Thyroid gland (tissue), 4 donors: ENCODE measurements around the gene HYAL2. TPM values are rescaled to one million over a fixed set of nuclear protein-coding genes. Genes with fewer than 3 reads are reported as not detected.

ENCODE experiments used
- DNase-seq, 2 donors: peaks; one replicate each; pipeline ENCODE4 v3.0.0-alpha.2; 2019
- H3K27ac ChIP-seq, 3 donors: fragments of 200-600 bp; sonication (generic); 1 replicate in 2 of 3; 2 replicates in 1 of 3; pipeline ENCODE4 v1.5.1; 2016 to 2019; ENCODE audit warnings: mild to moderate bottlenecking in 1 of 3, moderate library complexity in 1 of 3
- H3K27me3 ChIP-seq: fragments of 200-600 bp; sonication (generic); one replicate; pipeline ENCODE4 v1.5.1; 2019
- H3K36me3 ChIP-seq, 2 donors: fragments of 200-600 bp; sonication (generic); one replicate each; pipeline ENCODE4 v1.5.1; 2016 to 2019
- H3K4me1 ChIP-seq, 2 donors: fragments of 200-600 bp; sonication (generic); one replicate each; pipeline ENCODE4 v1.5.1; 2017 to 2019
- H3K4me3 ChIP-seq, 3 donors: fragments of 200-600 bp; sonication (generic); replicated peaks in 1 of 3; 1 replicate in 2 of 3; 2 replicates in 1 of 3; pipeline ENCODE4 v1.5.1; 2016; ENCODE audit warnings: mild to moderate bottlenecking in 1 of 3
- H3K9me3 ChIP-seq: fragments of 200-600 bp; sonication (generic); one replicate; pipeline ENCODE4 v1.5.1; 2017
- POLR2A ChIP-seq, 2 donors: fragments of 450-650 bp; IDR thresholded peaks; one replicate each; pipeline ENCODE4 v1.6.1; 2017; ENCODE audit warnings: antibody characterized with exemption in 2 of 2, mild to moderate bottlenecking in 2 of 2, moderate library complexity in 1 of 2
- WGBS, 2 donors: methylation state at CpG; one replicate each; pipeline ENCODE4 v1.1.5; 2017; 5-methylcytosine and 5-hydroxymethylcytosine counted together
- intact Hi-C: fragments of 100-400 bp; cut with DNase I; formaldehyde crosslinking; loops from one replicate; pipeline ENCODE4 v1.15.1; 2023
- total RNA-seq, 4 donors: library from RNA; depleted of rRNA; stranded (reverse); fragments of >200 nt; gene quantifications; one replicate each; pipeline ENCODE4 v1.2.3, GENCODE V29; 2016
- TF ChIP-seq, protein P1 (sequence below), 6 experiments: fragments of 200-600 bp in 3 of 6; fragments of 450-650 bp in 3 of 6; sonication (generic) in 3 of 6; IDR thresholded peaks; one replicate each; pipeline ENCODE4 v1.5.1; 2016 to 2019; ENCODE audit warnings: antibody characterized with exemption in 6 of 6, mild to moderate bottlenecking in 2 of 6, inconsistent platforms in 1 of 6, moderate library complexity in 1 of 6

Gene HYAL2
- total RNA-seq, 4 donors from 2014 or later, result 133 to 206 (median 158) TPM

DNA sequence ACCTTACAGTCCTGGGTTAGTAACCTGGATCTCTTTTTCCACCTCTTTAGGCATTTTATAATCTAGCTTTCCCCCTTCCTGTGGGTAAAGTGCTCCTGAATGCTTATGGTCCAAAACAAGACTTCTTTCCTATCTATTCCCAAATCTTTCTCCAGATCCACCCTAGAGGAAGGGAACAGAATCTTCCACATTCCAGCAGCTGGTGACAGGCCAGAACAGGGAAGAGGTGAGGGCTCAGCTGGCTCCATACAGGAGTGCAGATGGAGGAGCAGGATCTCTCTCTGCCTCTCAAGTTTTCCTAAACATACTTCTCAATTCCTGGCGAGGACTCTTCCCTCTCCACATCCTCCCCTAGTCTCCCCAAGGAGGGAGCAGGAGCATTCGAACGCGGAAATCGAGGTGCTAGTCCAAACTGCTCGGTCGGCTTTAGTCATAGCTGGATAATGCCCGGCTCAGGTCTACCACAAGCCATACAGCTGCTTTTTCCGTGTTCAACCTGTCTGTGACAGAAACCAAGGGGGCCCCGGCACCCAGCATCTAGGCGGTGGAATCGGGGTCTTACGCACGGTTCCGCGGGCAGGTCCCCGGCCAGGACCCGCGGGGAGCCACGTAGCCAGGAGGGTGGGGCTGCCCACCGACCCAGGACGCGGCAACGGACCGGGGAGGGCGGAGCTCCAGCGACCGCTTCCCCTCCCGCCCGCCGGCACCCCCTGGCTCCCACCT, 14.1 kb upstream of the HYAL2 start:
- peaks cover 36 to 62% of the 10 kb centered on the region in 2 donors for H3K4me1 ChIP-seq
- intact Hi-C loops, result no loop called here
- 0 to 3% methylated on average over 8 to 9 of the region's 31 CpGs for WGBS, 2 donors

DNA sequence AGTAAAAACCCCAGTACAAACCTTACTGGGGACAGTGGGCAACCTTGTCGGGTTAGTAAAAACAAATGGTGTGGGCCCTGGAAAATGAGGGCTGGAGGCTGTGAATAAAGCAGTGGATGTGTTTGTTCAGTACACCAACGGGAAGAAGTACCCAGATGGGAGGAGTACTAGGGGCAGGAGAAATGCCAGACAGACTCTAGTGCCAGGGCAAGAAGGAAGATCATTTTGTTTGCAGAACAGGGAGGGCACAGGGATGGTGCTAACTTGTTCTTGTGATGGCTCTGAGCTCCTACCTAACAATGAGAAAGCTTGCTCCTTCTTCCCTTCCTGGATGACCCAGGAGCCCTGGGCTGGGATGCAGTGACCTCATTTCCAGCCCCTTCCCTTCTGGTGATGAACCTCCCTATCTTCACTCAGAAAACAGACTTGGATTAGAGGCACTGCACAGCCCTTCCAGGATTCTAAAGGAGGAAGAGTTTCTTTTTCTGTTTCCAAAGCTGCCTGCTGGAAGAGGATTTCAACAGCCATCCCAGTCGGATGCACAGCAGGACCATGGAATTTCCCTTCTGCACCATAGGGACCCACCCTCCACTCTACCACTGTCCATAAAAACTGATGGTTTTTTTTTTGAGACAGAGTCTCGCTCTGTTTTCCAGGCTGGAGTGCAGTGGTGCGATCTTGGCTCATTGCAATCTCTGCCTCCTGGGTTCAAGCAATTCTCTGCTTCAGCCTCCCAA, 12.0 kb upstream of the HYAL2 start:
- H3K4me1 ChIP-seq, result peaks cover 36 to 57% of the 10 kb centered on the region in 2 donors

More for the DNA sequence above, 14.1 kb upstream of the HYAL2 start:
- Histone ChIP-seq H3K27ac (peak overlapping the region; percentile 83 to 96 (median 91)), H3K4me3 (peak overlapping the region; percentile 49 to 79 (median 78)), H3K9me3 (no peaks in the 10 kb centered on the region), H3K27me3 (no peaks in the 10 kb centered on the region), H3K36me3 (peaks cover 2 to 3% of the 10 kb centered on the region in 2 donors)
- DNase-seq, result no peak
- TF ChIP-seq, protein P1, sequence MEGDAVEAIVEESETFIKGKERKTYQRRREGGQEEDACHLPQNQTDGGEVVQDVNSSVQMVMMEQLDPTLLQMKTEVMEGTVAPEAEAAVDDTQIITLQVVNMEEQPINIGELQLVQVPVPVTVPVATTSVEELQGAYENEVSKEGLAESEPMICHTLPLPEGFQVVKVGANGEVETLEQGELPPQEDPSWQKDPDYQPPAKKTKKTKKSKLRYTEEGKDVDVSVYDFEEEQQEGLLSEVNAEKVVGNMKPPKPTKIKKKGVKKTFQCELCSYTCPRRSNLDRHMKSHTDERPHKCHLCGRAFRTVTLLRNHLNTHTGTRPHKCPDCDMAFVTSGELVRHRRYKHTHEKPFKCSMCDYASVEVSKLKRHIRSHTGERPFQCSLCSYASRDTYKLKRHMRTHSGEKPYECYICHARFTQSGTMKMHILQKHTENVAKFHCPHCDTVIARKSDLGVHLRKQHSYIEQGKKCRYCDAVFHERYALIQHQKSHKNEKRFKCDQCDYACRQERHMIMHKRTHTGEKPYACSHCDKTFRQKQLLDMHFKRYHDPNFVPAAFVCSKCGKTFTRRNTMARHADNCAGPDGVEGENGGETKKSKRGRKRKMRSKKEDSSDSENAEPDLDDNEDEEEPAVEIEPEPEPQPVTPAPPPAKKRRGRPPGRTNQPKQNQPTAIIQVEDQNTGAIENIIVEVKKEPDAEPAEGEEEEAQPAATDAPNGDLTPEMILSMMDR (IDR thresholded peaks at IDR 0.05), result peak in 1 of 6 experiments; percentile 12
- TF ChIP-seq POLR2A (IDR thresholded peaks at IDR 0.05), result no peak

DNA sequence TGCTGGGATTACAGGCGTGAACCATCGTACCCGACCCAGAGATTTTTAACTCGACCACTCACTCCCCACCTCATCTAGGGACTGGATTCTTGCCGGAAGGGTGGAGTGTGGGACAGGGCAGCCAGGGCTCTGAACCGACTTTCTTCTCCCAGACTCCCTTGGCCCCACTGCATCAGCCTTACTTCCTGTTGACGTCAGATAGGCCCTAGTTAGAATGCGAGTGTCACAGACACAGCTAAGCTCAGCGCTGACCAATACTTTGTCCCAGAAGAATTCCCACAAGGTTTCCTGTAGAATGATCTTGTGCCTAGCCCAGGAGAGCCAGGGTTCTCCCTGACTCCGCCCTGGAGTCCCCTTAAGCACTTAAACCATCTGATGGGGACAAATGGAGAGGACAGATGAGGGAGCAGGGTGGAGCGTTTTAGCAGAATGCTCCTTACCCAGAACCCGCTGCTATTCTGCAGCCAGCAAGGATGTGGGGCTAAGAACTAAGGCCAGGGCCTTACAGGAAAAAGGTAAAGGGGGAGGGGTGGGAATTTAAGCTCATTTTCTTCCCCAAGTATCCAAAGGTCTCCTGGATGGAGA, 11.3 kb upstream of the HYAL2 start:
- Histone ChIP-seq H3K9me3 (no peaks in the 10 kb centered on the region), H3K27me3 (no peaks in the 10 kb centered on the region), H3K4me3 (no peak overlapping the region), H3K36me3 (peaks cover 25 to 28% of the 10 kb centered on the region in 2 donors), H3K27ac (peak overlapping the region; percentile 83 to 96 (median 91)), H3K4me1 (peaks cover 36 to 54% of the 10 kb centered on the region in 2 donors)
- TF ChIP-seq POLR2A (IDR thresholded peaks at IDR 0.05), result no peak
- TF ChIP-seq, protein P1 (IDR thresholded peaks at IDR 0.05), result no peak
- intact Hi-C loops, result no loop called here
- no peak for DNase-seq
- WGBS, 2 donors, result 79 to 83% methylated on average over 10 to 11 of the region's 12 CpGs

More for the DNA sequence above, 12.0 kb upstream of the HYAL2 start:
- no peak for DNase-seq
- Histone ChIP-seq H3K9me3 (no peaks in the 10 kb centered on the region), H3K27ac (peak overlapping the region; percentile 83 to 96 (median 91)), H3K27me3 (no peaks in the 10 kb centered on the region), H3K4me3 (no peak overlapping the region), H3K36me3 (peaks cover 24% of the 10 kb centered on the region in 2 donors)
- TF ChIP-seq POLR2A (IDR thresholded peaks at IDR 0.05), result no peak
- TF ChIP-seq, protein P1 (IDR thresholded peaks at IDR 0.05), result no peak
- WGBS, 2 donors, result 54 to 60% methylated on average over 5 of the region's 5 CpGs
- intact Hi-C loops, result no loop called here

DNA sequence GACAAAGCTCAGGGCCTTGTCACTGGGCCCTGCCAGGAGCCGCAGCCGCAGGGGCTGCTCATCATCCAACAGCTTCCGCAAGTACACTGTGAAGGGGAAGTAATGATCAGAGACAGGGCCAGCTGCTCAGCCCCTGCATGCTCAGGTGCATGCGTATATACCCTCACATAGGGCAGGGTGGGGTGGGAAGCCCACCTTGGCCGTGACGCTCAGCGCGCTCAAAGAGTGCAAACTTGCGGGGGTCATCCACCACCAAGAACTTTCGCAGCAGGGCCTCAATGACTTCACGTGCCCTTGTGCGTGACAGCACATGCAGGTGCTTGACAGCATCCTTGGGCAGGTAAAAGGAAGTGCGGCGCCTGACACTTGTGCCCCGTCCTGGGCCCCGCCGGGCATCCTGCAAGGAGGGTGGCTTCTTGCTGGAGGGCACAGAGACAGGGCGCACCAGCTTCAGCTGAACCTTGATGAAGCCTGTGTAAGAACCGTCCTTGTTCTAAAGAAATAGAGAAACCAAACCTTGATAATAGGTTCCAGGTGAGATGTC, 8.9 kb upstream of the HYAL2 start:
- TF ChIP-seq, protein P1 (IDR thresholded peaks at IDR 0.05), result no peak
- TF ChIP-seq POLR2A (IDR thresholded peaks at IDR 0.05), result no peak
- Histone ChIP-seq H3K27ac (no peak overlapping the region), H3K36me3 (peaks cover 25 to 28% of the 10 kb centered on the region in 2 donors), H3K4me1 (peaks cover 42 to 55% of the 10 kb centered on the region in 2 donors), H3K4me3 (no peak overlapping the region), H3K9me3 (no peaks in the 10 kb centered on the region), H3K27me3 (no peaks in the 10 kb centered on the region)
- no peak for DNase-seq
- 93 to 95% methylated on average over 17 to 19 of the region's 19 CpGs for WGBS, 2 donors
- intact Hi-C loops, result no loop called here
